ENCODE results near the gene MARK3.

MARK3 gene

GRCh38 chr14:103543140-103543539, 157.9 kb downstream of the MARK3 start:
- intact Hi-C loops (cut with DNase I), result loop anchor here (2.0 kb wide), 1 partner anchor 14 kb away; the partner anchor contains the start of gene TRMT61A
- peak in 5 of 10 donors; percentile 61 to 92 (median 74) for DNase-seq

- intact Hi-C loops (cut with DNase I), result loop anchor here (2.0 kb wide), 1 partner anchor 15 kb away; the partner anchor contains the start of gene TRMT61A
These were observed 158.6 kb downstream of the MARK3 start for GRCh38 chr14:103543721-103544387.

GRCh38 chr14:103544388-103545218, 159.4 kb downstream of the MARK3 start:
- intact Hi-C loops (cut with DNase I), result no loop called here
- peak; percentile 80 to 98 (median 88) for DNase-seq

More at GRCh38 chr14:103543721-103544387, 158.6 kb downstream of the MARK3 start:
- peak in 3 of 10 donors; percentile 79 to 93 (median 91) for DNase-seq

- intact Hi-C loops (cut with DNase I), result no loop called here
- DNase-seq, result peak in 2 of 10 donors; percentile 62 to 84
These were observed 160.2 kb downstream of the MARK3 start for GRCh38 chr14:103545219-103545914.

- intact Hi-C loops (cut with DNase I), result loop anchor here (1.0 kb wide), 2 partner anchors 28 to 46 kb away; no protein-coding TSS in a partner anchor
- DNase-seq, result peak in 2 of 10 donors; percentile 72 to 86
These were observed 160.9 kb downstream of the MARK3 start for GRCh38 chr14:103545915-103546651.

- intact Hi-C loops (cut with DNase I), result loop anchor here (1.0 kb wide), 2 partner anchors 29 to 47 kb away; no protein-coding TSS in a partner anchor
- peak; percentile 77 to 97 (median 88) for DNase-seq
These were observed 161.6 kb downstream of the MARK3 start for GRCh38 chr14:103546652-103547454.

GRCh38 chr14:103547455-103547940, 162.3 kb downstream of the MARK3 start:
- peak in 1 of 10 donors; percentile 59 for DNase-seq
- intact Hi-C loops (cut with DNase I), result no loop called here

GRCh38 chr14:103547941-103548462, 162.8 kb downstream of the MARK3 start:
- peak in 2 of 10 donors; percentile 35 to 79 for DNase-seq
- intact Hi-C loops (cut with DNase I), result no loop called here

- DNase-seq, result peak in 5 of 10 donors; percentile 57 to 95 (median 76)
- intact Hi-C loops (cut with DNase I), result no loop called here
These were observed 163.5 kb downstream of the MARK3 start for GRCh38 chr14:103548463-103549351.

GRCh38 chr14:103549361-103550311, 164.4 kb downstream of the MARK3 start:
- intact Hi-C loops (cut with DNase I), result no loop called here
- peak in 9 of 10 donors; percentile 59 to 97 (median 77) for DNase-seq

- peak in 3 of 10 donors; percentile 71 to 85 (median 77) for DNase-seq
- intact Hi-C loops (cut with DNase I), result no loop called here
These were observed 165.5 kb downstream of the MARK3 start for GRCh38 chr14:103550451-103551337.

GRCh38 chr14:103551338-103551762, 166.1 kb downstream of the MARK3 start:
- peak in 4 of 10 donors; percentile 54 to 88 (median 81) for DNase-seq
- intact Hi-C loops (cut with DNase I), result no loop called here

- intact Hi-C loops (cut with DNase I), result no loop called here
- peak in 2 of 10 donors; percentile 62 to 84 for DNase-seq
These were observed 167.0 kb downstream of the MARK3 start for GRCh38 chr14:103552011-103552845.

GRCh38 chr14:103552846-103553210, 167.6 kb downstream of the MARK3 start:
- peak in 2 of 10 donors; percentile 52 to 61 for DNase-seq
- intact Hi-C loops (cut with DNase I), result no loop called here
